GM21619 (cell line): ENCODE results near the gene FSD1.

Source experiments
- ATAC-seq: cut with Tn5 transposase; IDR thresholded peaks from one replicate; pipeline ENCODE4 v1.9.1; 2021; ENCODE audit not compliant: unreplicated experiment

The FSD1 gene

GRCh38 chr19:4362101-4362828, 57.9 kb downstream of the FSD1 start:
- no peak for ATAC-seq

GRCh38 chr19:4362831-4363545, 58.6 kb downstream of the FSD1 start:
- no peak for ATAC-seq

- ATAC-seq = no peak
Observed at GRCh38 chr19:4363571-4364304, 59.3 kb downstream of the FSD1 start.

GRCh38 chr19:4365341-4365740, 60.9 kb downstream of the FSD1 start:
- no peak for ATAC-seq

GRCh38 chr19:4365791-4366665, 61.6 kb downstream of the FSD1 start:
- no peak for ATAC-seq

GRCh38 chr19:4366666-4367335, 62.4 kb downstream of the FSD1 start:
- no peak for ATAC-seq

GRCh38 chr19:4367336-4367723, 62.9 kb downstream of the FSD1 start:
- no peak for ATAC-seq

- no peak for ATAC-seq
Observed at GRCh38 chr19:4367781-4368127, 63.4 kb downstream of the FSD1 start.

- ATAC-seq = no peak
Observed at GRCh38 chr19:4368128-4368820, 63.9 kb downstream of the FSD1 start.

- ATAC-seq = peak; percentile 50
Observed at GRCh38 chr19:4369109-4369887, 64.9 kb downstream of the FSD1 start.

GRCh38 chr19:4369888-4370260, 65.5 kb downstream of the FSD1 start:
- ATAC-seq = peak; percentile 41

GRCh38 chr19:4370418-4371041, 66.1 kb downstream of the FSD1 start:
- no peak for ATAC-seq

- ATAC-seq = no peak
Observed at GRCh38 chr19:4371247-4372164, 67.1 kb downstream of the FSD1 start.

GRCh38 chr19:4372165-4373012, 68.0 kb downstream of the FSD1 start:
- no peak for ATAC-seq

GRCh38 chr19:4373013-4373367, 68.6 kb downstream of the FSD1 start:
- no peak for ATAC-seq
